Spleen (tissue), 11 donors: ENCODE data around the gene NFX1. TPM values are rescaled to one million over a fixed set of nuclear protein-coding genes. Genes with fewer than 3 reads are reported as not detected.
A peak's percentile ranks its signal among the peaks of the same experiment; 100 is the strongest.
"Not testable (repeated sequence)": the region's sequence is repeated elsewhere in the genome, so short reads cannot be mapped to it uniquely, and the experiment has no call there.

Source experiments
- DNase-seq: peaks from one replicate; pipeline ENCODE4 v3.0.0-alpha.2; 2020
- H3K27ac ChIP-seq, 8 donors: fragments of 200-600 bp; sonication (generic) in 7 of 8; 1 replicate in 4 of 8; 2 replicates in 4 of 8; pipeline versions ENCODE4 v1.5.0 to v1.8.0; 2016 to 2021; ENCODE audit warnings: inconsistent platforms in 4 of 8, mild to moderate bottlenecking in 4 of 8, moderate library complexity in 1 of 8
- H3K27me3 ChIP-seq, 7 donors: fragments of 200-600 bp; sonication (generic) in 6 of 7; replicated peaks in 1 of 7; 1 replicate in 4 of 7; 2 replicates in 3 of 7; pipeline versions ENCODE4 v1.5.0 to v1.8.0; 2016 to 2021; ENCODE audit warnings: inconsistent platforms in 3 of 7, mild to moderate bottlenecking in 1 of 7
- H3K36me3 ChIP-seq, 6 donors: fragments of 200-600 bp; sonication (generic) in 5 of 6; 1 replicate in 4 of 6; 2 replicates in 2 of 6; pipeline versions ENCODE4 v1.5.0 to v1.8.0; 2016 to 2021; ENCODE audit warnings: inconsistent platforms in 2 of 6
- H3K4me1 ChIP-seq, 6 donors: fragments of 200-600 bp; sonication (generic) in 5 of 6; 1 replicate in 3 of 6; 2 replicates in 3 of 6; pipeline versions ENCODE4 v1.5.0 to v1.8.0; 2016 to 2021; ENCODE audit warnings: inconsistent platforms in 3 of 6
- H3K4me3 ChIP-seq, 8 donors: fragments of 200-600 bp; sonication (generic) in 7 of 8; 1 replicate in 4 of 8; 2 replicates in 4 of 8; pipeline versions ENCODE4 v1.5.0 to v1.8.0; 2016 to 2021; ENCODE audit warnings: inconsistent platforms in 4 of 8, mild to moderate bottlenecking in 4 of 8, moderate library complexity in 2 of 8
- H3K9me3 ChIP-seq, 8 donors: fragments of 200-600 bp; sonication (generic) in 7 of 8; 1 replicate in 4 of 8; 2 replicates in 4 of 8; pipeline versions ENCODE4 v1.5.0 to v1.8.0; 2016 to 2021; ENCODE audit warnings: inconsistent platforms in 4 of 8
- POLR2A ChIP-seq, 3 donors: fragments of 450-650 bp; IDR thresholded peaks; one replicate each; pipeline ENCODE4 v1.5.1; 2017; ENCODE audit warnings: antibody characterized with exemption in 3 of 3, mild to moderate bottlenecking in 1 of 3
- POLR2AphosphoS5 ChIP-seq, 3 donors: sonication (generic); formaldehyde crosslinking; IDR thresholded peaks; one replicate each; pipeline ENCODE4 v1.5.1; 2017; ENCODE audit warnings: antibody characterized with exemption in 3 of 3
- WGBS, 5 donors: extraction: QIAGEN DNeasy Blood & Tissue Kit in 3 of 5; methylation state at CpG; one replicate each; pipeline versions ENCODE4 v1.1.5 to v1.1.7; 2013 to 2018; 5-methylcytosine and 5-hydroxymethylcytosine counted together
- intact Hi-C: fragments of 100-400 bp; cut with DNase I; formaldehyde crosslinking; loops from one replicate; pipeline ENCODE4 v1.15.0; 2023; ENCODE audit warnings: low total_unique reads
- polyA plus RNA-seq, 3 donors: library from polyadenylated mRNA; stranded (reverse); fragments of 200-250 nt; gene quantifications; one replicate each; pipeline ENCODE4 v1.2.1, GENCODE V29; 2013
- total RNA-seq, 7 donors: library from RNA; depleted of rRNA in 3 of 7; stranded (reverse); fragments of >200 nt in 3 of 7; fragmentation: NEBNext Ultra II Directional in 4 of 7; extraction: Animal tissue kit (Norgen Biotek cat#: 25700) in 4 of 7; gene quantifications; one replicate each; pipeline versions ENCODE4 v1.1.0 to v1.2.1, GENCODE V29; 2016 to 2021
- TF ChIP-seq, protein P1 (sequence below), 11 experiments: fragments of 200-600 bp in 7 of 11; fragments of 450-650 bp in 4 of 11; sonication (generic) in 4 of 11; IDR thresholded peaks in 8 of 11; conservative IDR thresholded peaks in 3 of 11; 1 replicate in 7 of 11; 2 replicates in 4 of 11; pipeline versions ENCODE4 v1.4.0 to v1.8.0; 2016 to 2021; ENCODE audit warnings: antibody characterized with exemption in 11 of 11, inconsistent platforms in 4 of 11, mild to moderate bottlenecking in 1 of 11
- donor health status: healthy with polysubstance abuse.
- donor health status: DM: no; HTN: no; CAD: no; lungs with moderate emphysema.
- donor health status: DM: no; HTN: no; CAD: no.
- donor health status: Bipolar disorder and iron deficiency.
- donor health status: healthy.
- donor health status: DM: no; HTN: no; CAD: no.
- donor health status: DM: yes; HTN: yes; CAD: no.

The NFX1 gene
- total and polyA plus RNA-seq, 10 donors: 10.5 to 57.5 (median 42.4) TPM

DNA sequence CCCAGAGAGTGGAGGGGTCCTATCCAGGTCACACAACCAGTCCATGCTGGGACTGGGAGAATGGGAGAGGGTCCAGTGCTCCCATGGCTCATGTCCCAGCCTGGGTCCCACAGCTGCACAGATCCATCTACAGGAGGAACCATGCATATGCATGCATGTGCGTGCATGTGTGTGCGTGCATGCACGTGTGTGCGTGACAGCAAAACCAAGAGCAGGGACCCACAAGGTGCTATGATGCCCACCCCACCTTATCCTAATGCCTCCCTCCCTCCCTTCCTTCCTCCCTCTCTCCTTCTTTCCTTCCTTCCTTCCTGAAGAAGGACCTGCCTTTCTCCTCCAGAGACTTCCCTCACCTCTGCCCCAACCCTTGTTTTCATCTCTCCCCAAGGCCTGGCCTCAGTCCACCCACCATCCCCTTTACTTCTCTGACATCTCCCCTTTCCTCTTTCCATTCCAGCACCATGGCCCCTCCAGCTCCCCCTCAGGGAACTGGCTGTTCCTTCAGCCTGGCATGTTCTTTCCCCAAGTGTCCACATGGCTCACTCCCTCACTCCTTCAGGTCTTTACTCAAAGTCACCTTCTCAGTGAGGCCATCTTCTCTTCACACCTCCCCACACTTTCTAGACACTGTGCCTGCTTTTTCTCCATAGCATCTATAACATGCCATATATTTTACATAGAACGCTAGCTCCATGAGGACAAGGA, 90.2 kb downstream of the NFX1 start:
- TF ChIP-seq POLR2A (IDR thresholded peaks at IDR 0.05): no peak
- TF ChIP-seq POLR2AphosphoS5 (IDR thresholded peaks at IDR 0.05): no peak
- TF ChIP-seq, protein P1, sequence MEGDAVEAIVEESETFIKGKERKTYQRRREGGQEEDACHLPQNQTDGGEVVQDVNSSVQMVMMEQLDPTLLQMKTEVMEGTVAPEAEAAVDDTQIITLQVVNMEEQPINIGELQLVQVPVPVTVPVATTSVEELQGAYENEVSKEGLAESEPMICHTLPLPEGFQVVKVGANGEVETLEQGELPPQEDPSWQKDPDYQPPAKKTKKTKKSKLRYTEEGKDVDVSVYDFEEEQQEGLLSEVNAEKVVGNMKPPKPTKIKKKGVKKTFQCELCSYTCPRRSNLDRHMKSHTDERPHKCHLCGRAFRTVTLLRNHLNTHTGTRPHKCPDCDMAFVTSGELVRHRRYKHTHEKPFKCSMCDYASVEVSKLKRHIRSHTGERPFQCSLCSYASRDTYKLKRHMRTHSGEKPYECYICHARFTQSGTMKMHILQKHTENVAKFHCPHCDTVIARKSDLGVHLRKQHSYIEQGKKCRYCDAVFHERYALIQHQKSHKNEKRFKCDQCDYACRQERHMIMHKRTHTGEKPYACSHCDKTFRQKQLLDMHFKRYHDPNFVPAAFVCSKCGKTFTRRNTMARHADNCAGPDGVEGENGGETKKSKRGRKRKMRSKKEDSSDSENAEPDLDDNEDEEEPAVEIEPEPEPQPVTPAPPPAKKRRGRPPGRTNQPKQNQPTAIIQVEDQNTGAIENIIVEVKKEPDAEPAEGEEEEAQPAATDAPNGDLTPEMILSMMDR (IDR thresholded peaks at IDR 0.05 in 8 of 11, conservative IDR thresholded peaks at IDR 0.05 in 3 of 11): no peak
- DNase-seq: no peak
- no peaks in the 10 kb centered on the region for H3K27me3 ChIP-seq
- 81 to 91% (median 86%) methylated on average over 5 of the region's 5 CpGs for WGBS, 5 donors
- intact Hi-C loops: no loop called here
- peaks cover 0 to 21% (median 9%) of the 10 kb centered on the region in 6 donors for H3K4me1 ChIP-seq
- no peaks in the 10 kb centered on the region for H3K36me3 ChIP-seq
- H3K27ac ChIP-seq: no peak overlapping the region
- H3K4me3 ChIP-seq: no peak overlapping the region
- H3K9me3 ChIP-seq: no peaks in the 10 kb centered on the region

GRCh38 chr9:33381231-33381791, 91.0 kb downstream of the NFX1 start:
- WGBS, 5 donors: 71 to 85% (median 77%) methylated on average over 11 of the region's 11 CpGs
- no peak overlapping the region for H3K4me3 ChIP-seq
- H3K4me1 ChIP-seq: peaks cover 0 to 13% (median 1%) of the 10 kb centered on the region in 6 donors
- no peak overlapping the region for H3K27ac ChIP-seq
- TF ChIP-seq, protein P1 (IDR thresholded peaks at IDR 0.05 in 8 of 11, conservative IDR thresholded peaks at IDR 0.05 in 3 of 11): no peak
- TF ChIP-seq POLR2A (IDR thresholded peaks at IDR 0.05) (no peak), POLR2AphosphoS5 (IDR thresholded peaks at IDR 0.05) (no peak)
- intact Hi-C loops: no loop called here
- no peaks in the 10 kb centered on the region for H3K9me3 ChIP-seq
- no peak for DNase-seq
- H3K27me3 ChIP-seq: no peaks in the 10 kb centered on the region
- no peaks in the 10 kb centered on the region for H3K36me3 ChIP-seq

DNA sequence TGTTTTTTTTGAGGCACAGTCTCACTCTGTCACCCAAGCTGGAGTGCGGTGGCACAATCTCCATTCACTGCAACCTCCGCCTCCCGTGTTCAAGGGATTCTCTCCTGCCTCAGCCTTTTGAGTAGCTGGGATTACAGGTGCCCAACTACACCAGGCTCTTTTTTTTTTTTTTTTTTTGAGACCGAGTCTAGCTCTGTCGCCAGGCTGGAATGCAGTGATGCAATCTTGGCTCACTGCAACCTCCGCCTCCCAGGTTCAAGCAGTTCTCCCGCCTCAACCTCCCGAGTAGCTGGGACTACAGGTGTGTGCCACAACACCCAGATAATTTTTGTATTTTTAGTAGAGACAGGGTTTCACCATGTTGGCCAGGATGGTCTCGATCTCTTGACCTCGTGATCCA, 92.1 kb downstream of the NFX1 start:
- H3K4me3 ChIP-seq, DNase-seq: not testable (repeated sequence)

DNA sequence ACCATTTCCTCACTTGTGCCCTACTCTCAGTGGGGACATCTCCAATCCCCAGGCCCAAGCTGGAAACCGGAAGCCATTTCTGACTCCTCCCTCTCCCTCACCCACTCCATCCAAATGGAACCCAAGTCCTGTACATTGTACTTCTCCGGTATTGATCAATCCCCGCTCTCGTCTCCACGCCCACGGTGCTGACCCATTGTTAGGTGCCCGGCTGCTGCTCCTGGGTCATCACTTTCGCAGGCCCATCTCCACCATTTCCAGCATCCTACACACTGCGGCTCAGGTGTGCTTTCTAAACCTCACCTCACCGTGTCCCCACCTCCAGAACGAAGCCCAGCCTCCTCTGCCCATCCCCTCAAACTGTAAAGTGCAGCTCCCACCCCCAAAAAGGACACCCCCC, 93.1 kb downstream of the NFX1 start:
- intact Hi-C loops: not testable (repeated sequence)
- WGBS, 5 donors: 91 to 97% (median 94%) methylated on average over 11 of the region's 11 CpGs

More for the DNA sequence above, 92.1 kb downstream of the NFX1 start:
- WGBS, 5 donors: 87 to 95% (median 91%) methylated on average over 10 of the region's 10 CpGs
- H3K9me3 ChIP-seq, H3K27ac ChIP-seq, H3K4me1 ChIP-seq, intact Hi-C loops, H3K27me3 ChIP-seq, H3K36me3 ChIP-seq: not testable (repeated sequence)

DNA sequence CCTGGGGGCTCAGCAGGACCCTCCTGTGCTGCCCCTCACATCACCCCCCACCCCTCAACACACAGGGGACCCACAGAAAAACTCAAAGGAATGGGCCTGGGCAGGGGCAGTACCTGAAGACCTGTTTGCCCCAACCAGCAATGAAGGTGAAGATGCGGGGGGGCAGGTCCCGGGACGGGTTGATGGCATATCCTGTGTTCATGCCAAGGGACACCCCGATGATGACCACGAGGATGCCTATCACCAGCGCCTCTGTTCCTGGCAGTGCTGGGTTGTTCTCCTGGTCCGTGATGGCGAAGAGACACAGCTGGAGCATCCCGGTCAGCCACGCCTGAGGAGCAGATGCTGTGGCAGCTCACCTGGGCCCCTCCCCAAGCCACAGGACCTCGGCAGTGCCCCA, 95.2 kb downstream of the NFX1 start:
- WGBS, 5 donors: 86 to 100% (median 95%) methylated on average over 1 to 11 of the region's 11 CpGs
- H3K9me3 ChIP-seq, intact Hi-C loops, H3K4me1 ChIP-seq, H3K27me3 ChIP-seq, H3K4me3 ChIP-seq, H3K36me3 ChIP-seq, H3K27ac ChIP-seq: not testable (repeated sequence)
- DNase-seq: peak; percentile 53

More for the DNA sequence above, 93.1 kb downstream of the NFX1 start:
- not testable (repeated sequence) for H3K9me3 ChIP-seq, H3K27me3 ChIP-seq, H3K36me3 ChIP-seq, H3K4me1 ChIP-seq, H3K27ac ChIP-seq, H3K4me3 ChIP-seq
- peak; percentile 39 for DNase-seq

DNA sequence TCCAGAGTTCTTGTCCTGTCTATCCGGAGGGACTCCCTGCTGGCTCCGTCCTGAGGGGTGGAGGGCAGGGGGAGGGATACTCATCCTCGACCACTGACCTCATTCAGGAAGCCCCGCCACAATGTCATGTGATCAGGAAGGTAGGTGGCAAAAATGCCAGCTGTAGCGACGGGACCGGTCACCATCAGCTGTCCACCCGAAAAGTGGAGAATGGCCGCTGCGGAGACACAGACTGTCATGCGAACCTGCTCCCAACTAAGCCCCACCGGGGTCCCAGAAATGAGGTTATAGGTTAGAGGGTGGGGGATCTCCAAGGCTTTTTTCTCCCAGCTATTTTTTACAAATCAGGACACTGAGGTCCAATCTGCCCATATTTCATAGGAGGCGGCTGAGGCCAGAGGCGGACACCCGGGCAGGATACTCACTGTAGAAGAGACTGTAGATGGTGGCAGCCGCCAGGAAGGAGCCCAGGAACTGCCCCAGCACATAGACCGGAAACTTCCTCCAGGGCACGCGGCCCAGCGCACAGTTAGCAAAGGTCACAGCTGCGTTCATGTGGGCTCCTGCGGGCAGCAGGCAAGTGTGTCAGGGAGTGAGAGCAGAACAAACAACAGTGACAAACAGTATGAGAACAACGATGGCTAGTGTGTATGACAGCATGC, 95.8 kb downstream of the NFX1 start:
- H3K27ac ChIP-seq, H3K36me3 ChIP-seq, H3K27me3 ChIP-seq, H3K9me3 ChIP-seq, H3K4me3 ChIP-seq, H3K4me1 ChIP-seq, intact Hi-C loops: not testable (repeated sequence)
- peak; percentile 49 for DNase-seq
- WGBS, 5 donors: 75 to 84% (median 80%) methylated on average over 21 to 23 of the region's 23 CpGs

DNA sequence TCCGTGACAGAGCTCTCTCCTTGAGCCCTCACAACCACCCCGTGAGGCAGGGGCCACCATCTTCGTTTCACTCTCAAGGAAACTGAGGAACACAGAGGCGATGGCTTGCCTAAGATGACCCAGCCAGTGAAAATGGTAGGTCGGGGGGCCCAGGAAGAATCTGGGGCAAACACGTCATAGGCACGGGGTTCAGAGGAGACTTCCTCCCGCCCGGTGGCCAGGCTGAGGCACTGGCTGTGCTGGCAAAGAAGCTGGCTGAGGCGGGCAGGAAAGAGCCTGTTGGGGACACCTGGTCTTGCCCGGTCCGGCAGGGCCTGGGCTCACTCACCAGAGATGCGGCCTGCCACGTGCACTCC, 96.3 kb downstream of the NFX1 start:
- intact Hi-C loops, H3K9me3 ChIP-seq, H3K4me3 ChIP-seq, H3K4me1 ChIP-seq, H3K27me3 ChIP-seq, H3K36me3 ChIP-seq, H3K27ac ChIP-seq: not testable (repeated sequence)
- WGBS, 5 donors: 66 to 97% (median 87%) methylated on average over 8 to 14 of the region's 14 CpGs
- peak; percentile 33 for DNase-seq

- intact Hi-C loops, H3K4me3 ChIP-seq, H3K27me3 ChIP-seq, H3K4me1 ChIP-seq, H3K36me3 ChIP-seq, H3K27ac ChIP-seq, H3K9me3 ChIP-seq: not testable (repeated sequence)
- peak; percentile 28 for DNase-seq
- WGBS, 5 donors: 74 to 82% (median 81%) methylated on average over 7 to 9 of the region's 9 CpGs
Measured at GRCh38 chr9:33386998-33387397, 96.7 kb downstream of the NFX1 start.
